GM06990 (cell line): ENCODE data around the gene BRAF.
"Not testable (repeated sequence)": the region's sequence is repeated elsewhere in the genome, so short reads cannot be mapped to it uniquely, and the experiment has no call there.

Experiments used
- DNase-seq: peaks from one replicate; pipeline ENCODE4 v3.0.0-alpha.2; 2011; ENCODE audit not compliant: insufficient read length; ENCODE audit errors: extremely low read depth
- H3K27me3 ChIP-seq: replicated peaks from 2 replicates; pipeline ENCODE4 v1.6.0; 2011; ENCODE audit warnings: low read length; ENCODE audit not compliant: control insufficient read depth, insufficient read depth
- H3K36me3 ChIP-seq: 2 replicates; pipeline ENCODE4 v1.5.1; 2011; ENCODE audit warnings: low read length; ENCODE audit not compliant: control insufficient read depth, insufficient read depth
- H3K4me3 ChIP-seq: replicated peaks from 2 replicates; pipeline ENCODE4 v1.5.1; 2011; ENCODE audit warnings: low read depth, mild to moderate bottlenecking, control low read depth, low read length
- TF ChIP-seq, protein P1 (sequence below): IDR thresholded peaks from 2 replicates; pipeline ENCODE4 v1.5.1; 2011; ENCODE audit warnings: low read length, control low read depth, mild to moderate bottlenecking, inconsistent platforms; ENCODE audit not compliant: insufficient read depth, poor library complexity, severe bottlenecking

BRAF gene

DNA sequence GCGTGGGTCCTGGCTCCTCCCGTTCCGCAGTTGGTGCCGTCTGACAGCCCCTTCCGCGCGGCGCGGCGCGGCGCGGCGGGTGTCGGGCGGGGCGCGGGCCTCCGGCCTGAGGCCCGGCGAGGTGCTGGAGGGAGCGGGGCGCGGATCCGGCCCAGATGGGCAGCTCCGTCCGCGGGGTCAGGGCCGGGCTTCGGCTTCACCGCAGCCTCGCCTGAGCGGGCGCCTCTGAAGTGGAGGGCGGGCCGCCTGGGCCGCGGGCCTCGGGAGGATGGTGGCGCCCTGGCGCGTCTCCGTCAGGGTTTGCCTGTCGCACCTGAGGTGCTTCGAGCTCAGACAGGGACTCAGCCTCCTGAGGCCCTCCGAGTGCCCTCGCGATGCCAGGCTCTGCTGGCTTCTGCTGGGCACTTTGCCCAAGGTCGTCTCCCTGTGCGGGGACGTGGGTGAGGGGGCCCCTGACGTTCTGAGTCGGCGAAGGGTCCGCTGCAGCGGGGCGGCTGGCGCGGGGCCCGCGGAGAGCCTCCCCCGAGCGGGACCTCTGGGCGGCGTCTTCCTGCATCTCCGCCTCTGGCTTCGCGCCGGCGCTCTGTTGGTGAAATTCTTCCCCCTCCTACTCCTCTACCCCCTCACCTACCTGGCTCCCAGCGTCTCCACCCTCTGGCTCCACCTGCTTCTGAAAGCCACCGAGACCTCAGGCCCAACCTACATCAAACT is 251.5 kb downstream of the BRAF start:
- TF ChIP-seq, protein P1, sequence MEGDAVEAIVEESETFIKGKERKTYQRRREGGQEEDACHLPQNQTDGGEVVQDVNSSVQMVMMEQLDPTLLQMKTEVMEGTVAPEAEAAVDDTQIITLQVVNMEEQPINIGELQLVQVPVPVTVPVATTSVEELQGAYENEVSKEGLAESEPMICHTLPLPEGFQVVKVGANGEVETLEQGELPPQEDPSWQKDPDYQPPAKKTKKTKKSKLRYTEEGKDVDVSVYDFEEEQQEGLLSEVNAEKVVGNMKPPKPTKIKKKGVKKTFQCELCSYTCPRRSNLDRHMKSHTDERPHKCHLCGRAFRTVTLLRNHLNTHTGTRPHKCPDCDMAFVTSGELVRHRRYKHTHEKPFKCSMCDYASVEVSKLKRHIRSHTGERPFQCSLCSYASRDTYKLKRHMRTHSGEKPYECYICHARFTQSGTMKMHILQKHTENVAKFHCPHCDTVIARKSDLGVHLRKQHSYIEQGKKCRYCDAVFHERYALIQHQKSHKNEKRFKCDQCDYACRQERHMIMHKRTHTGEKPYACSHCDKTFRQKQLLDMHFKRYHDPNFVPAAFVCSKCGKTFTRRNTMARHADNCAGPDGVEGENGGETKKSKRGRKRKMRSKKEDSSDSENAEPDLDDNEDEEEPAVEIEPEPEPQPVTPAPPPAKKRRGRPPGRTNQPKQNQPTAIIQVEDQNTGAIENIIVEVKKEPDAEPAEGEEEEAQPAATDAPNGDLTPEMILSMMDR: no peak
- Histone ChIP-seq H3K36me3 (no peaks in the 10 kb centered on the region; the same call in 1 of the 2 replicates), H3K27me3 (no peaks in the 10 kb centered on the region), H3K4me3 (peak overlapping the region; percentile 70)
- peak; percentile 71 for DNase-seq

DNA sequence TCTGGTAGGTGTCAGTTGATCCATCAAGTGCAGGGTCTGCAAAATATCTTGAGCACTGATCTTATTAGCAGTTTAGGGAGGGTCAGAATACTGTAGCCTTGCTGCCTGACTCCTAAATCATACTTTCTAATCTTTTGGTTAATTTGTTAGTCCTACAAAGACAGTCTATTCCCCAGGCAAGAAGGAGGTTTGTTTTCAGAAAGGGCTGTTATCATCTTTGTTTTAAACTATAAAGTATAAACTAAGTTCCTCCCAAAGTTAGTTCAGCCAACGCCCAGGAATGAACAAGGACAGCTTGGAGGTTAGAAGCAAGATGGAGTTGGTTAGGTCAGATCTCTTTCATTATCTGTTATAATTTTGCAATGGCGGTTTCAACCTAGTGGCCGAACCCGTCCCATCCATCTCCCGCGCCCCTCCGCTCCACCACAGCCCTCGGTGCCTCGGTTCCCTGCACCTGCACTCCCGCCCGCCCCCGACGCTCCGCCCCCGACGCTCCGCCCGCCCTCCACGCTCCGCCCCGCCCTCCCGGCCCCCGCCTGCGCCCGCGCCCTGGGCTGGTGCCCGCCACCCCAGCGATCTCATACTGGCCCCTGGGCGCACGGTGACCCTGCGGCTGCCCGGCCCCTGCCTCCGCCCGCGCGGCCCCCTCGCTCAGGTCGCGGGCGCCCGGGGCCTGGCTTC is 252.2 kb downstream of the BRAF start, which contains the start of gene ADCK2:
Gene ADCK2 (plus strand): TSS at position 564 of the 681 bp plus-strand sequence. CDS start 386 bp downstream, outside the sequence.
- DNase-seq: peak; percentile 73
- Histone ChIP-seq H3K4me3 (peak within 1 kb of the TSS; percentile 70), H3K27me3 (no peaks in the 10 kb centered on the region), H3K36me3 (no peaks in the 10 kb centered on the region)
- TF ChIP-seq, protein P1: no peak

DNA sequence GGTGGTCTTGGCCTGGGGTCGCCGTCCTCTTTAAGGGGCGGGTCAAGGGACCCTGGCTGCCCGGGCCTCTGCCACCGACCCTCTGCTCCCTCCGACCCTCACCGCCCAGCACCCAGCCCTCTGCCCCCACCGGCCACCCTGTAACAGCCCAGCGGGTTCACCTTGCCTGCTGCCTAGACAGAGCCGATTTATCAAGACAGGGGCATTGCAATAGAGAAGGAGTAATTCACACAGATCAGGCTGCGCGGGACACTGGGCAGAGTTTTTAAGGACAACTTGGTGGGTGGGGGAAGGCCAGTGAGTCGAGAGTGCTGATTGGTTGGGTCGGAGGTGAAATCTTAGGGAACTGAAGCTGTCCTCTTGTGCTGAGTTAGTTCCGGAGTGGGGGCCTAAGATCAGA is 252.8 kb downstream of the BRAF start:
- Histone ChIP-seq H3K36me3 (no peaks in the 10 kb centered on the region), H3K27me3 (no peaks in the 10 kb centered on the region), H3K4me3 (no peak overlapping the region)
- TF ChIP-seq, protein P1: no peak
- DNase-seq: no peak

DNA sequence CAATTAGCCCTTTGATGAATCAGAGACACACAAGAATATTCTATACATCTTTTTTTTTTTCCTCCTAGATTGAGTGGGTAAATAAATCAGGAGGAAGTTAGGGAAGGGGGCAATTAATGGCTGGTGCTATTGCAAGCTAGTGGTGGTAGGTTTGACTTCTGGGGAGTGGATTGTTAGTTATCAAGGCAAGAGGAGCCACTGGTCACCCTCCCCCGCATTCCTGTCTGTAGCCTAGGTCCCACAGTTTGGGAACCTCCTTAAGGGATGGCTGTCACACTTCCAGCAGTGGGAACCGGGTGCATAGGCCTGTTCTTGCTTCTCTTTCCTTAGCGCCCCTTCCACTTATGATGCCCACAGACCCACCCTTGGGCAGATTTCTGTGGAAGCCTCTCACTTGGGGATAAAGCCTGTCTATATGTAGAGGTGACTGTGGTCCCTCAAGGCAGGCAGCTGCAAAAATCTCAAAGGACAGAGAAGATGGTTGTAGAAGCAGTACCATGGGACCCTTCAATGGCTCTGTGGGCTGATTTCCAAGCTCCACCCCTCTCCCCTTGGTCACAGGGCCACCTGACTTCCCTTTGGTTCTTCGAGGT is 254.3 kb downstream of the BRAF start:
- DNase-seq: no peak
- no peaks in the 10 kb centered on the region for H3K36me3 ChIP-seq
- TF ChIP-seq, protein P1: no peak
- H3K4me3 ChIP-seq: no peak overlapping the region
- H3K27me3 ChIP-seq: no peaks in the 10 kb centered on the region

DNA sequence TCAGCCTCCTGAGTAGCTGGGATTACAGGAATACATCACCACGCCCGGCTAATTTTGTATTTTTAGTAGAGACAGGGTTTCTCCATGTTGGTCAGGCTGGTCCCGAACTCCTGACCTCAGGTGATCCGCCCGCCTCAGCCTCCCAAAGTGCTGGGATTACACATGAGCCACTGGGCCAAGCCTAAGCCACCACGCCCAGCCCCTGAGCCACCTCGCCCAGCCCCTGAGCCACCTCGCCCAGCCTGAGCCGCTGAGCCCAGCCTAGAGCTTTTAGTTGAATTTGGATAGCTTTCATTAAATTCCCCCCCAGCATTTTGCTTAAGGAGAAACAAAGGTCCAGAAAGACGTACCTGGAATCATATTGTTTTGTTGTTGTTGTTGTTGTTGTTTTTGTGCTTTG is 254.9 kb downstream of the BRAF start:
- H3K27me3 ChIP-seq, H3K4me3 ChIP-seq, H3K36me3 ChIP-seq, DNase-seq: not testable (repeated sequence)

DNA sequence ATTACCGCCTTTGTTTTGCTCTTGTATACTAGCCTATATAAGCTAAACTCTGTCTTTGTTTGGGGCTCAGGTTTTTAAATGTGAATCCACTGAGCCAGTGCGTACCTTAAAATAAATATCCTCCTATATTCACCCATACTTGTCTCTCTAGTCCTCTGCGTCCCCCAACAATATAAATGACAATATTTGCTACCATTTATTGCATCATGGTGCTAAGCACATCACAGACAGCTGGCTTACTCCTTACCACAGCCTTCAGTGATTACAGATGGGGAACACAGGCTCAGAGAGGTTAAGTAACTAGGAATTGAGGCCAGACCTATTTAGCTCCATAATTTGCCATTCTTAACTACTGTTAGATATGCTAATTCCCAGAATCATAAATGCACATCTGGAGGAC is 255.4 kb downstream of the BRAF start:
- TF ChIP-seq, protein P1: no peak
- DNase-seq: no peak
- no peak overlapping the region for H3K4me3 ChIP-seq
- no peaks in the 10 kb centered on the region for H3K27me3 ChIP-seq
- no peaks in the 10 kb centered on the region for H3K36me3 ChIP-seq
